ENCODE measurements around the gene CADM1.

GRCh38 chr11:115459563-115459962 is 44.7 kb downstream of the CADM1 start:
- TF ChIP-seq, protein P1, sequence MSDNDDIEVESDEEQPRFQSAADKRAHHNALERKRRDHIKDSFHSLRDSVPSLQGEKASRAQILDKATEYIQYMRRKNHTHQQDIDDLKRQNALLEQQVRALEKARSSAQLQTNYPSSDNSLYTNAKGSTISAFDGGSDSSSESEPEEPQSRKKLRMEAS (IDR thresholded peaks at IDR 0.05): no peak
- TF ChIP-seq CTCF (IDR thresholded peaks at IDR 0.05; ENCODE audit: low read depth, low read length, missing input control) (no peak), YY1 (IDR thresholded peaks at IDR 0.05) (no peak), TAF1 (conservative IDR thresholded peaks at IDR 0.05) (no peak), EGR1 (IDR thresholded peaks at IDR 0.05; ENCODE audit: low read depth in 2 of 2) (no peak), FOXA1 (IDR thresholded peaks at IDR 0.05) (no peak), RAD21 (IDR thresholded peaks at IDR 0.05) (no peak)
- TF ChIP-seq, protein P2, sequence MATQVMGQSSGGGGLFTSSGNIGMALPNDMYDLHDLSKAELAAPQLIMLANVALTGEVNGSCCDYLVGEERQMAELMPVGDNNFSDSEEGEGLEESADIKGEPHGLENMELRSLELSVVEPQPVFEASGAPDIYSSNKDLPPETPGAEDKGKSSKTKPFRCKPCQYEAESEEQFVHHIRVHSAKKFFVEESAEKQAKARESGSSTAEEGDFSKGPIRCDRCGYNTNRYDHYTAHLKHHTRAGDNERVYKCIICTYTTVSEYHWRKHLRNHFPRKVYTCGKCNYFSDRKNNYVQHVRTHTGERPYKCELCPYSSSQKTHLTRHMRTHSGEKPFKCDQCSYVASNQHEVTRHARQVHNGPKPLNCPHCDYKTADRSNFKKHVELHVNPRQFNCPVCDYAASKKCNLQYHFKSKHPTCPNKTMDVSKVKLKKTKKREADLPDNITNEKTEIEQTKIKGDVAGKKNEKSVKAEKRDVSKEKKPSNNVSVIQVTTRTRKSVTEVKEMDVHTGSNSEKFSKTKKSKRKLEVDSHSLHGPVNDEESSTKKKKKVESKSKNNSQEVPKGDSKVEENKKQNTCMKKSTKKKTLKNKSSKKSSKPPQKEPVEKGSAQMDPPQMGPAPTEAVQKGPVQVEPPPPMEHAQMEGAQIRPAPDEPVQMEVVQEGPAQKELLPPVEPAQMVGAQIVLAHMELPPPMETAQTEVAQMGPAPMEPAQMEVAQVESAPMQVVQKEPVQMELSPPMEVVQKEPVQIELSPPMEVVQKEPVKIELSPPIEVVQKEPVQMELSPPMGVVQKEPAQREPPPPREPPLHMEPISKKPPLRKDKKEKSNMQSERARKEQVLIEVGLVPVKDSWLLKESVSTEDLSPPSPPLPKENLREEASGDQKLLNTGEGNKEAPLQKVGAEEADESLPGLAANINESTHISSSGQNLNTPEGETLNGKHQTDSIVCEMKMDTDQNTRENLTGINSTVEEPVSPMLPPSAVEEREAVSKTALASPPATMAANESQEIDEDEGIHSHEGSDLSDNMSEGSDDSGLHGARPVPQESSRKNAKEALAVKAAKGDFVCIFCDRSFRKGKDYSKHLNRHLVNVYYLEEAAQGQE (IDR thresholded peaks at IDR 0.05): no peak

Measured in liver (tissue), 3 donors.